PC-9 (cell line): ENCODE results near the gene DOK5. TPM values are rescaled to one million over a fixed set of nuclear protein-coding genes. Genes with fewer than 3 reads are reported as not detected.

ENCODE experiments used
- BruUV-seq: library from RNA; stranded (reverse); fragments of 400-500 nt; replicated peaks from 2 replicates; lab custom pipeline; 2021; lab: Mats Ljungman, UMichigan
- CTCF ChIA-PET: fragments of 300-600 bp; sonication (Branson Sonifier 250); formaldehyde crosslinking; loops from one replicate; lab custom pipeline; 2022; ENCODE audit warnings: antibody characterized with exemption; lab: Charles Lee
- POLR2A ChIA-PET: fragments of 300-600 bp; sonication (Branson Sonifier 250); formaldehyde crosslinking; loops from one replicate; lab custom pipeline; 2022; ENCODE audit warnings: antibody characterized with exemption; ENCODE audit not compliant: unreplicated experiment; lab: Charles Lee
- DNase-seq, 2 experiments: peaks; one replicate each; pipeline versions ENCODE4 v3.0.0 to v3.0.0-alpha.2; 2015 to 2022; ENCODE audit warnings: mixed read lengths in 1 of 2
- H2AFZ ChIP-seq: fragments of 200-600 bp; sonication (generic); 2 replicates; pipeline ENCODE4 v1.8.1; 2017; ENCODE audit warnings: antibody characterized with exemption
- H3F3A ChIP-seq: fragments of 200-600 bp; sonication (generic); 2 replicates; pipeline ENCODE4 v1.8.1; 2017; ENCODE audit warnings: antibody characterized with exemption, mild to moderate bottlenecking, low read depth; ENCODE audit not compliant: insufficient read depth
- H3K27ac ChIP-seq: fragments of 200-600 bp; sonication (generic); 2 replicates; pipeline ENCODE4 v1.6.1; 2016; ENCODE audit warnings: mixed run types
- H3K27me3 ChIP-seq: fragments of 200-600 bp; sonication (generic); 2 replicates; pipeline ENCODE4 v1.6.1; 2016; ENCODE audit warnings: low read depth, mixed run types; ENCODE audit not compliant: insufficient read depth
- H3K36me3 ChIP-seq: fragments of 200-600 bp; sonication (generic); 2 replicates; pipeline ENCODE4 v1.6.1; 2016; ENCODE audit warnings: low read depth, mixed run types
- H3K4me1 ChIP-seq: fragments of 200-600 bp; sonication (generic); replicated peaks from 2 replicates; pipeline ENCODE4 v1.6.1; 2016; ENCODE audit warnings: mixed run types; ENCODE audit not compliant: insufficient read depth
- H3K4me2 ChIP-seq: fragments of 200-600 bp; sonication (generic); 2 replicates; pipeline ENCODE4 v1.6.1; 2017; ENCODE audit warnings: mixed run types
- H3K4me3 ChIP-seq: fragments of 200-600 bp; sonication (generic); 2 replicates; pipeline ENCODE4 v1.6.1; 2016; ENCODE audit warnings: mixed run types
- H3K79me2 ChIP-seq: fragments of 200-600 bp; sonication (generic); 2 replicates; pipeline ENCODE4 v1.6.1; 2017; ENCODE audit warnings: low read depth, mixed run types
- H3K9me2 ChIP-seq: fragments of 200-600 bp; sonication (generic); 2 replicates; pipeline ENCODE4 v1.8.1; 2017; ENCODE audit warnings: mild to moderate bottlenecking; ENCODE audit not compliant: insufficient read depth
- H3K9me3 ChIP-seq: fragments of 200-600 bp; sonication (generic); 2 replicates; pipeline ENCODE4 v1.8.1; 2016; ENCODE audit warnings: low read depth; ENCODE audit not compliant: insufficient read depth
- H4K20me1 ChIP-seq: fragments of 200-600 bp; sonication (generic); 2 replicates; pipeline ENCODE4 v1.8.1; 2017; ENCODE audit not compliant: insufficient read depth
- EZH2 ChIP-seq: fragments of 200-600 bp; sonication (generic); IDR thresholded peaks from 2 replicates; pipeline ENCODE4 v1.8.0; 2017; ENCODE audit warnings: antibody characterized with exemption, low read depth
- intact Hi-C: fragments of 100-400 bp; cut with micrococcal nuclease; formaldehyde crosslinking; loops from one replicate; pipeline ENCODE4 v1.10.0; 2022; ENCODE audit not compliant: unreplicated experiment
- total RNA-seq: library from RNA; stranded (reverse); gene quantifications from 2 replicates; pipeline ENCODE4 v1.2.3, GENCODE V29; 2021
- TF ChIP-seq, protein P1 (sequence below): fragments of 200-600 bp; sonication (generic); conservative IDR thresholded peaks from 2 replicates; pipeline ENCODE4 v1.6.1; 2017; ENCODE audit warnings: mixed run types, antibody characterized with exemption, mild to moderate bottlenecking, moderate library complexity

DOK5 gene
- total RNA-seq, 1 experiment from 2014 or later: not detected

DNA sequence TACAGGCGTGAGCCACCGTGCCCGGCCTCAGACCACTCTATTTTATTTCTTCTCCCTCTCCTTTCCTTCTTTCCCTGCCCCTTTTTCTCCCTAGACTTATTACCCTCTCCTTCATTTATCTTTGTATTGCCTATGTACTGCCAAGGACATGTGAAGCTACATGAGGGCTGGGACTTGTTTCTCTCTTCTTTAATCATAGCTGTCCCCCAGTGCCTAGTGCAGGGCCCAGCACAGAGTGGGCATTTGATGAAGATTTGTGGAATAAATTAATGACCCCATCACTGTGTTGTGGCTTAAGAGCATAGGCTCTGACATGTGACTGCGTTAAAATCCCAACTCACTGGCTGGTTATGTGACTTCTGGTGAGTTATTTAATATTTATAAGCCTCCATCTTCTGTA lies 6.0 kb downstream of the DOK5 start:
- Histone ChIP-seq H3K27ac (no peak overlapping the region), H4K20me1 (no peaks in the 10 kb centered on the region), H3K4me2 (no peak overlapping the region), H3K27me3 (peaks cover 13% of the 10 kb centered on the region), H3K79me2 (no peaks in the 10 kb centered on the region), H3K36me3 (no peaks in the 10 kb centered on the region), H3K4me3 (no peak overlapping the region), H3K9me3 (no peaks in the 10 kb centered on the region), H3K9me2 (no peaks in the 10 kb centered on the region), H2AFZ (no peak overlapping the region), H3K4me1 (no peaks in the 10 kb centered on the region; the same call in 1 of the 2 replicates), H3F3A (no peaks in the 10 kb centered on the region)
- POLR2A ChIA-PET: no interaction called here
- intact Hi-C loops: no loop called here
- CTCF ChIA-PET: no interaction called here
- no peak for DNase-seq
- TF ChIP-seq EZH2: no peak
- TF ChIP-seq, protein P1, sequence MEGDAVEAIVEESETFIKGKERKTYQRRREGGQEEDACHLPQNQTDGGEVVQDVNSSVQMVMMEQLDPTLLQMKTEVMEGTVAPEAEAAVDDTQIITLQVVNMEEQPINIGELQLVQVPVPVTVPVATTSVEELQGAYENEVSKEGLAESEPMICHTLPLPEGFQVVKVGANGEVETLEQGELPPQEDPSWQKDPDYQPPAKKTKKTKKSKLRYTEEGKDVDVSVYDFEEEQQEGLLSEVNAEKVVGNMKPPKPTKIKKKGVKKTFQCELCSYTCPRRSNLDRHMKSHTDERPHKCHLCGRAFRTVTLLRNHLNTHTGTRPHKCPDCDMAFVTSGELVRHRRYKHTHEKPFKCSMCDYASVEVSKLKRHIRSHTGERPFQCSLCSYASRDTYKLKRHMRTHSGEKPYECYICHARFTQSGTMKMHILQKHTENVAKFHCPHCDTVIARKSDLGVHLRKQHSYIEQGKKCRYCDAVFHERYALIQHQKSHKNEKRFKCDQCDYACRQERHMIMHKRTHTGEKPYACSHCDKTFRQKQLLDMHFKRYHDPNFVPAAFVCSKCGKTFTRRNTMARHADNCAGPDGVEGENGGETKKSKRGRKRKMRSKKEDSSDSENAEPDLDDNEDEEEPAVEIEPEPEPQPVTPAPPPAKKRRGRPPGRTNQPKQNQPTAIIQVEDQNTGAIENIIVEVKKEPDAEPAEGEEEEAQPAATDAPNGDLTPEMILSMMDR: no peak
- BruUV-seq: no TSS peak

DNA sequence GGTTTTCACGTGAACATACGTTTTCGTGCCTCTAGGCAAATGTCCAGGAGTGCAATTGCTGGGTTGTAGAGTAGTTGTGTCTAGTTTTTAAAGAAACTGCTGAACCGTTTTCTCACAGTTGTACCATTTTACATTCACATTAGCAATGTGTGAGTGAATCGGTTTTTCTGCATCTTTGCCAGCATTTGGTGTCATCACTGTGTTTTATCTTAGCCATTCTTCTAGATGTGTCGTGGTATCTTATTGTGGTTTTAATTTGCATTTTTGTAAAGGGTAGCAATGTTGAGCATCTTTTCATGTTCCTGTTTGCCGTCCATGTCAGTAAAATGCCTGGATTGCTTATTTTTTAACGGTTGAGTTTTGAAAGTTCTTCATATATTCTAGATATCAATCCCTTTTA lies 10.2 kb downstream of the DOK5 start:
- no peaks in the 10 kb centered on the region for H3K9me3 ChIP-seq
- H3K27me3 ChIP-seq: no peaks in the 10 kb centered on the region
- no peaks in the 10 kb centered on the region for H3F3A ChIP-seq
- H3K27ac ChIP-seq: no peak overlapping the region
- no peak overlapping the region for H3K4me3 ChIP-seq
- H4K20me1 ChIP-seq: no peaks in the 10 kb centered on the region
- ChIA-PET CTCF (no interaction called here), POLR2A (no interaction called here)
- intact Hi-C loops: no loop called here
- no peaks in the 10 kb centered on the region for H3K9me2 ChIP-seq
- DNase-seq: no peak
- no peak for TF ChIP-seq EZH2
- TF ChIP-seq, protein P1: no peak
- H3K4me1 ChIP-seq: no peaks in the 10 kb centered on the region; the same call in 1 of the 2 replicates
- no peaks in the 10 kb centered on the region for H3K79me2 ChIP-seq
- no peaks in the 10 kb centered on the region for H3K36me3 ChIP-seq
- no TSS peak for BruUV-seq
- no peak overlapping the region for H2AFZ ChIP-seq
- no peak overlapping the region for H3K4me2 ChIP-seq

DNA sequence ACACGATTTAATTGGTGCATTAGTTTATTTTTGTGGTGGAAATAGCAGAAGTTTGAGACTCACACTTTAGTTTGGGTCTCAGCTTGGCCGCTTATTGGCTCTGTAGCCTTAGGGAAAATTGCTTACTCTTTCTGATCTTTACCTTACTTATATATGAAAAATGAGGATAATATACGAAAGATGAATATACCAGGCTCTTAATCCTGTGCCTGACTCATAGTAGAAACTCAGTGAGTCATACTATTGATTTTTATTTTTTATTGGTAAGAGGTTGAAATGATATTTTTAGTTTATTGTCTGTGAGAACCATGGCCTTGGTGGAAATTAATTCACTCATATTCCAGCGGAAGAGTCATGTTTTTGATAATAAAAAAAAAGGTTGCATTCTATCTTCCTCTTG lies 11.2 kb downstream of the DOK5 start:
- H3F3A ChIP-seq: no peaks in the 10 kb centered on the region
- DNase-seq: no peak
- no peak overlapping the region for H3K27ac ChIP-seq
- ChIA-PET CTCF (no interaction called here), POLR2A (no interaction called here)
- BruUV-seq: no TSS peak
- no peak overlapping the region for H3K4me2 ChIP-seq
- no peaks in the 10 kb centered on the region for H3K27me3 ChIP-seq
- H3K79me2 ChIP-seq: no peaks in the 10 kb centered on the region
- H3K9me3 ChIP-seq: no peaks in the 10 kb centered on the region
- H3K4me3 ChIP-seq: no peak overlapping the region
- no peaks in the 10 kb centered on the region for H3K36me3 ChIP-seq
- H3K9me2 ChIP-seq: no peaks in the 10 kb centered on the region
- H4K20me1 ChIP-seq: no peaks in the 10 kb centered on the region
- TF ChIP-seq, protein P1: no peak
- no peak for TF ChIP-seq EZH2
- H3K4me1 ChIP-seq: no peaks in the 10 kb centered on the region; the same call in 1 of the 2 replicates
- no peak overlapping the region for H2AFZ ChIP-seq
- intact Hi-C loops: no loop called here
